HG03280 (cell line): ENCODE measurements around the gene HRH4.

Experiments used
- ATAC-seq: cut with Tn5 transposase; IDR thresholded peaks from one replicate; pipeline ENCODE4 v1.9.1; 2021; ENCODE audit warnings: mild to moderate bottlenecking, moderate library complexity; ENCODE audit not compliant: unreplicated experiment

The HRH4 gene

DNA sequence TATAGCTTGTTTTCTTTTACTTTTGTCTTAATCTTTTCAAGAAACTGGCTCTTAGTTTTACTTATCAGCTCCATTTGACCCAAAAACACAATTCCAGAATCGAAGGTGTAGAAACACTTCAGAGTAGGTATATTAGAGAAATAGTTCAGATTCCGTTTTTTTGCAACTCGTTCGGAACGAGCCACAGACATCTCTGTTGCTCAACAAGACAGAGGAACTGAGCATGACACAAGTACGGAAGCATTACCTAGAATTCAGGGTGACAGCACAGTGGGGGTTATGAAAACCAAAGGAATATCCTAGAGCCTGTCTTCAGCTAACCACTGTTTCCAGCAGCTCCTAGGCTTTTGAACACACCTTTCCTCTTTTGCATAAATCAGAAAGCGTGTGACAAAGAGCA, 5.0 kb downstream of the HRH4 start:
- ATAC-seq = no peak

DNA sequence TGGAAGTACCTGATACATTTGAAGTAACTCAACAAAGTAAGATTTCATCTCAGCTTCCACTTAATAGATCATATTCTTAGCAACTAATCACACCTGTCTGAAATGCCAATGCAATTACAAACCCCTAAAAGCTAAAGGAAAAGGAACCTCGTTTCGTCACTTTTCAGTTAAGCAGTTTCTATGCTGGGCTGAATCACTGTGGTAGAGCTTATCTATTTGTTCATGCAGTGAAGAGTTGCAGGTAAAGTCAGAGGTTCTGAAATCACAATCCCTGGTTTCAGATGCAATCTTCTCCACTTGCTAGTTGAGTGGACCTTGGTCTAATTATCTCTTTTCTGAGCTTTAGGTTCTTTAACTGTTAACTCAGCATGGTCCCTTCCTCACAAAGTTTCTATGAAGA, 6.3 kb downstream of the HRH4 start:
- no peak for ATAC-seq

DNA sequence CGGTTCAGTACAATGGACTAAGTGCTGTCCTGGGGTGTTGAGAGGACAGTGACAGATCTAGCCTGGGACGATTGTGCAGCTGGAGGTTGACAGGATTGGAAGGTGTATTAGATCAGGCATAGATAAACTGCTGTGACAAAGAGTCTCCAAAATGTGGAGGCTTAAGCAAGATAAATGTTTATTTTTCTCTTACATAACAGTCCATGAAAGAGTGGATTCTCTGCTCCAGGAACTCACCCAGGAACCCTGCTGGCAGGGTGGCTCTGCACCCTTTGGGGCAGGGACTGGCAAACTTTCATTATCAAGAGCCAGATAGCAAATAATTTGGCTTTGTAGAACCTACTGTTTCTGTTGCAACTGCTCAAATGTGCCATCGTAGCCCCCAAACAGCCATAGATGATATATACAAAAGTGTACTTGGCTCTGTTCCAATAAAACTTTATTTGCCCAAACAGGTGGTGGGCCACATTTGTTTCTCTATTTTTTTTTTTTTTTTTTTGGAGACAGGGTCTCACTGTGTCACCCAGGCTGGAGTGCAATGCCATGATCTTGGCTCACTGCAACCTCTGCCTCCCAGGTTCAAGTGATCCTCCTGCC, 9.7 kb downstream of the HRH4 start:
- no peak for ATAC-seq

DNA sequence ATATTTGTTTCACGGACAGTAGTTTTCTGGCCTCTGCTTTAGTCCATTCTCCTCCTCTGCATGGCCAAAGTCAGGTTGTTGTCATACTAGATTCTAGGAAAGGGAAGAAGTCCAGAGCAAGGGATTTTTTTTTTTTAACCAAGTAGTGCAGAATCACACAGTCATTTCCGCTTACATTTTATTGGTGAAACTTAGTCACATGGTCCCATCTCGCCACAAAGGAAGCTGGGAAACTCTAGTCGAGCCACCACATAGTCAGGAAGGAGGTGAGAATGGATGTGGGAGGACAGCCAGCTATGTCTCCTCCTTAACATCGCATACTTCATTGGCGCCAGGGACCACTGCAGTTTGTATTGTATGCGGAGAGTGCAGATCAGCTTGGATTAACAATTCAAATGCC, 10.4 kb downstream of the HRH4 start:
- ATAC-seq = no peak

DNA sequence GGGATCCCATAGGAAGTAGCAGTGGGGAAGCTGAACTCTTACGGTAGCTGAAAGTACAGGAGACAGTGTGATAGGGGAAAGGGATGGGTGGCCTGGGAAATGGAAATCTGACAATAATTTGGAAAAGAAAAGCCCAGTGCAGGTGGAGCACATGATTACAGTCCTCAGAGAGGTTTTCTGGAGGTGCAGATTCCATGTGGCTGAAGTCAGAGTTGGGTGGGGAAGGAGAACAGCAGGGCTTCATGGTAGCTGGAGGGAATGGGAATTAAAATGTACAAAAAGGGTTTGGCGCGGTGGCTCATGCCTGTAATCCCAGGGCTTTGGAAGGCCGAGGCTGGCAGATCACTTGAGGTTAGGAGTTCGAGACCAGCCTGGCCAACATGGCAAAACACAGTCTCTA, 12.2 kb downstream of the HRH4 start:
- no peak for ATAC-seq

DNA sequence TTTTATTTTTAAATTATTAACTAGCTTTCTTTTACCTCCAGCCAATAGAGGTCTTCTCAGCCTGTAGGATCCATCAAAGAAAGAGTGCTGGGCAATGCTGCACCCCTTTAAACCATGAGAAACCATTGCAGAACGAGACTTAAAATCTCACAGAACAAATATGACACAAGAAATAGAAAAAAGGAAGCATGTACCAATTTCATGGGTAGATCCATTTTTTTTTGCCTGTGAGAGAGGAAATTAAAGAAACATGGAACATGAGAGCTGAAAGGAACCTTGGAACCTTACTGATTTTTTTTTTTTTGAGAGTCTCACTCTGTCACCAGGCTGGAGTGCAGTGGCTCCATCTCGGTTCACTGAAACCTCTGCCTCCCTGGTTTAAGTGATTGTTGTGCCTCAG, 14.0 kb downstream of the HRH4 start:
- no peak for ATAC-seq

DNA sequence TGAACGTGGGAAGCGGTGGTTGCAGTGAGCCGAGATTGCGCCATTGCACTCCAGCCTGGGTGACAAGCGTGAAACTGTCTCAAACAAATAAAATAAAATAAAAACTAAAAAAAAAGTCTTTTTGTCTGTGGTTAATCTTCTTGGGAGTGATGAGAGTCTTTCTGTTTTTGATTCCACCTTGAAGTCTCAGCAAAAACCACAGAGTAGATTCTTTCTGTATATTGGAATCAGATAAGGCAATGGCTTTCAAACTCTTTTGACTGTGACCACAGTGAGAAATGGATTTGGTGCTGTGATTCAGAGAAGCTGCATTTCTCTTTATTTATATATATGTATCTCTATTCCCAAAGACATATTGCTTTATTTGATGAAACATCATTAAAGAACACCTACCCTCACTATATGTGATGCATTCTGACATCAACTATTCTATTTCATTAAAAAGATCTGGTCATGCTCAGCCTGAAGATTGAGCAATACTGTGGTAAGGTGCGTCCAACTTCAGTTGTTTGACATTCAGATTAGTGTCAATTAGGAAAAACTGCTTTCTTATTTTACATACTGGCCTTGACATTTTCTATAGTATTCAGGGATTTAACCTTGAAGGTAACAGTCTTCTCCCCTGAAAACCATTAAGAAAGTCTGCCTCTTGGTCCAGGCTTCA, 15.6 kb downstream of the HRH4 start:
- no peak for ATAC-seq

DNA sequence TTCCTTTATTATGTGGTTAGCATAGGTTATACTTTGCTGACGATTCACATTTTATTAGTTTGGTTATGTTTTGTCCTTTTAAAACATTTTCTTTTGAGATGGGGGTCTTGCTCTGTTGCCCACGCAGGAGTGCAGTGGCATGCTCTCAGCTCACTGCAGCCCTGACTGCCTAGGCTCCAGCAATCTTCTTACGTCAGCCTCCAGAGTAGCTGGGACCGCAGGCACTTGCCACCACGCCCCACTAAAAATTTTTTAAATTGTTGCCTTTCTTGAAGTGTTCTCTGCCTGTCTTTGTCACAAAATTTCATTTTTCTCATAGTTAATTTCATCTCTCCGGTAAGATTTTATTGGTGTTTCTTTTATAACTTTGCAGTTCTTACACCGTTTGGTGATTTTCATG, 18.9 kb downstream of the HRH4 start:
- no peak for ATAC-seq

DNA sequence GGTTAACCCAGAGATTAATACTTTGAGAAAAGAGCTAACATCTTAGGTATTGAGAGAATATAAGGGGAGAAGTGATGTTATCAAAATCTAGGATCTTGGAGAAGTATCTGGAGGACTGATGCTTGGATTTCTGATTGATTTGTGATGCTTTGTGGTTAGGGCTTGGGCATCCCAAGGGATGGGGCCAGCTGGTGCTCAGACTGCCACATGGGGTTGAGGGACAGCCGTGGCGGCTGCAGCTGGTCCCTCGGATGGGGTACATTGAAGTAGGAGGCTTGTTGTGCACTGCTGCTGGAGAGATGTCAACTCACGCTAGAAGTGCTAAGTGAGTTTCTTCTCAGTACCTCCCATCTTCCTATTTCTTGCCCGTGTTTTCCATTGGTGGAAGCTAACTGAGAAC, 22.4 kb downstream of the HRH4 start:
- no peak for ATAC-seq

DNA sequence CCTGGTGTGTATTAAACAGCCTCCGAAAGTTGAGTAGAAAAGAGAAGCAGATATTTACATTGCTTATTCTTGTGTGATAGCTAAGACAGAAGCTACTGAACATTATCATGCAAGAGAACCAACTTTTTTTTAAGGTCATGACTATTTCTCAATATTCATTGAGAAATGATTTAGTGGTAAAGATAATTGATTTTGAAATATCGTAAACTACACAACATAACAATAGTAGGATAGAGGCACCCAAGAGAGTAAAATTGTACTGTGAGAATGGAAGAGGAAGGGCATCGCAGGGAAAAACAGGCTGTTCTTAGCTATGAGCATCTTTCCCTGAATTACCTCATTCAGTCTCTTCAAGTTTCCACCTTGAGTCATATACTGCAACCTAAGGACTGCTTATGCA, 25.2 kb downstream of the HRH4 start:
- no peak for ATAC-seq

DNA sequence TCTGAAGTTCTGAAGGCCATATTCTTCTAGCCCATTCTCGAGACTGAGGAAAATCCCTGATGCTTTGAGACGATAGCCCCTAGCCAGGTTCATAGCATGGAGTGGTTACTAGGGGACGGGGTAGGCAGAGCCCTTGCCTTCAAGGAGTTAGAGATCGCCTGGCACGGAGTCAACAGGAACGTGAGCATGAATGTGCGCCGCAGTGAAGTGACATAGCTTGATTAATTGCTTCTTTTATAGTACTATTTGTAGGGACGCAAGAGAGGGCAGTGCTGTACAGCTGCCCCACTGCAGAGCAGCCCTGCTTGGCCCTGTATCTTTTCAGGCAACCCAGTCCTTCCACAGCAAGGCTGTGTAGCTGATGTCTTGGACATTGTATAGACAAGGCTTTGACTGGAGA, 26.2 kb downstream of the HRH4 start:
- no peak for ATAC-seq

DNA sequence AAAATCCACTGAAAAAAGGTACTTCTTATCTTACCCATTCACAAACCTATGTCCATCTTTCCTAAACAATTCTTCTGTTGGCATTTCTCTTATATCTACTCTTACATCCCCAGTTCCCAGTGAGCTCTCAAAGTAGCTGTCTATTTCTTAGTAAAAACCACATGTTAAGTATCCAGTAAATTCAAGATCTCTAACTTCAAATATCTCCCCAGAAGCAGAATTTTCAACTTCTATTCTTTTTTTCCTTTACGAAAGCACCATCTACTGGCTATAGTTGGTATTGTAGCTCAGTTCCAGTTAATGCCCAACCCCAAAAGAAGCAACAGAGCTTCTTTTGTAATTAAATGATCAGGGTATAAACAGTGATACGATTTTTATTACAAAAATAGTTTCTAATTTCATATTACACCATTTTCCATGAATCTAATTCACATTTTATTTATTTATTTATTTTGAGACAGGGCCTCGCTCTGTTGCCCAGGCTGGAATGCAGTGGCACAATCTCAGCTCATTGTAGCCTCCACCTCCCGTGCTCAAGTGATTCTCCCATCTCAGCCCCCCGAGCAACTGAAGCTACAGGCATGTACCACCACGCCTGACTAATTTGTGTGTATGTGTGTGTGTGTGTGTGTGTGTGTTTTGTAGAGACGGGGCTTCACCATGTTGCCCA, 28.5 kb downstream of the HRH4 start:
- no peak for ATAC-seq

DNA sequence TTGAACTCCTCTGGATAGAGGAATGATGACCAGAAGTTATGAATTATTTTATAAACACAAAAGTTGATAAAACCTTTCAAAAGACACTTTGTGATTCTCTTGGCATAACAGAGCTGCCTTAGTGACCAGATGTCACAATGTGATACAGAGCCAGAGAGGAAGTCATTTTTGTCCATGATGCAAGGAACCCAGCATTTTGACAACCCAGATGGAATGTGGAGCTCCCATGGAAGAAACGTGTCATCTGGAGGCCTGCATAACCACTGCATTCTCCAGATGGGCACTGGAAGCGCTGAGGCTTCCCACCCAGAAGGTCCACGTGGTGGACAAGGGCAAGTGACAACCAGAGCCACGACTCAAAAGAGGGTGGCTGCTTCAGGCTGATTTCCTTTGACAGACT, 30.1 kb downstream of the HRH4 start:
- no peak for ATAC-seq

DNA sequence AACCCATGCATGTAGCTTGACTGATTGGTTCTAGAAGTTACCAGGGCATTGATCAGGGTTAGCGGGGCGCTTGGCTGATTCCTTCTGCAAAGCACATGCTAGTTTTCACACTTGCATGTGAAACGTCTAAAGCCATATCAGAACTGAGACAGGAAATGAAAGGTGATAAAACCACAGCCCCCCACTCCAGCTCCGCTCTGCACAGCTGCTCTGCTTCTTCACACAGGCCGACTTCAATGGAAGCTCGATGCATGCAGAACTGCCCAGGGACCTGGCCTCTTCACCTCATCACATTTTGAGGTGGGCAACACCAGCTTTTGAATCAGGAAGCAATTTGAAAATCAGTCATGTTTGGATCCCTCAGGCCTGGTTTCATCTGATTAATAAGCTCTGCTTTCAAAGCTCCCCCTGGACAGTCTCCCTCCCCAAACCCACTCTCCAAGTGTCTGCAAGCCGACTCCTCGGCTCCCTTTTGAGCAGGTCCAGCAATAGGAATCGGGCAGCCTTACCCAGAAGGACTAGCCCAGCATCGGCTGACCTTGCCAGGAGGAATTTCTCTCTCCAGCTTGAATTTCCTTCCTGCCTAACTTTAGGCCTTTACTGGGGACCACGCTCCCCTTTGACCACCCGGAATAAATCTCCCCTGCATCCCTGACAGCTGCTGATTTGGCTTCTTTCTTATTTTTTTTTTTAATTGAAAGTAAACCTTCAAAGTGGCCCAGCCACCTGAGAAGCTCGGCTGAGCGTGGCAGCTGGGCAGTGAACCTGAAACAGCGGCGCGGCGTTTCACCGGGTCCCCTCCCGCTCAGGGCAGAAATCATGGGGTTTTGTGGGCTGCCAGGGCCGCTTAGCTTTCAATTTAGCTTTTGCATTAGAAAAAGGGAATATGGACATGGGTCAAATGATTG, 31.7 kb downstream of the HRH4 start:
- ATAC-seq = peak; percentile 45

DNA sequence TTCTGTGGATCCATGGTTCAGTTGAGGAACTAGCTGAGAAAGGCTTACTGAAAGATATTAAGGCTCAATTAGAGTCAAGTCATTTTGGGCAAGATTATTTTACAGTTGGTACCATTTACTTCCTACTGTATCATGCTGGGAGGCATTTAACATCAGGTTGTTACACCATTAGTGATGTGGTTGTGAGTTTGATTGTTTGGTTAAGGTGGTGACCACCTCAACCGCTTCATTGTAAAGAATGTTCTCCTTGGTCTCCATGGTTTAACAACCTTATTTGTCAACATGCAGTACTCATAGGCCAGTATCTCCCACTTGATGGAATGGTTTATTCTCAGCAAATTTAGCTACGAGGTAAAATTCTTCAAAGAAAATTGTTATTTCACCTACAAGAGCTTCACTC, 34.1 kb downstream of the HRH4 start:
- ATAC-seq = no peak

DNA sequence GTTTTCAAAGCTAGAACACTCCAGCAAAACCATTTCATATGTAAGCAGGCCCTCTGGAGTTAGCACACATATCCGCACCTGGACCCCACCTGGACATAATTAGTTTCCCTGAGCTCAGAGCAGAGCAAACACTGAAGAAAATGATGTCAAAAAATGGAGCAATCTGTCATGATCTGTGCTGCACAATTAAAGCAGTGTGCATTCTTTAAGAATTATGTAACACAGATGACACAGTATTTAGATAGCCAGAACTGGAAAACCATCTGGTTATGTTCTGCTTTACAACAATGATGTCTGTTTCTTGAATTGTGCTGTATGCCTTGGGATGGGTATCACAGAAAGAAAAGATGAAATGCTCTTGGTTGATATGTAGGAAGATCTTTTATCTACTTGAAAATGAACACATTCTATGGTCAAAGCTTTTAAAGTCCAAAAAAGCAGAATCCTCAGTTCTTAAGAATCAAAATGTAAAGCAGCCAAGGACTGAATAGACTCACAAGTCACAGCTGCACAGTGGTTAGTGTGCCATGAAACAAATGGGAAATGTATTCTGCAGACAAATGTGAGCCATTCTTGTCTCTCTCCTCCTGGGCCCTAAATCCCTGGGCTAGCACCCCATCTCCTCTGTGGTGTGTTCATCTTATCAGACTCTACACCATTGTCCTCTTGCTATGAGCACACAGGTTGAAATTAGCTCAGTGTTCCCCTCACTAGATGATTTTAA, 36.8 kb downstream of the HRH4 start:
- no peak for ATAC-seq

DNA sequence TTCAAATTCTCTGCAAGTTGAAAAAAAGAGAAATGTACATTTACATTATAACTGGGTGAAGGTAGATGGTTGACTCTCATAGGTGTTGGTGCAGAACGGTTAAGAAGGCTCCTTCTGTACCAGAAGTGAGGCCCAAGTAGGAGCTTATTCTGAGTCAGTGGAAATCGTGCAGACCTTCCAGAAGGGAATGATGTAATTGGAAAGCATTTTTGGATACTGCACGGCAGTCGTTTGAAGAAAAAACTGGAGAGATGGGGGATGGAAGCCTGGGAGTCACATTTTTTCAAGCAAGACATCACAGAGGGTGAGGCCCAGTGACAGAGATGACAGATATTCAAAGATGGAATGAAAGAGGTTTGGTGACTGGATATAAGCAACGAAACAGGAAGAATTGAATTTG, 39.4 kb downstream of the HRH4 start:
- no peak for ATAC-seq

DNA sequence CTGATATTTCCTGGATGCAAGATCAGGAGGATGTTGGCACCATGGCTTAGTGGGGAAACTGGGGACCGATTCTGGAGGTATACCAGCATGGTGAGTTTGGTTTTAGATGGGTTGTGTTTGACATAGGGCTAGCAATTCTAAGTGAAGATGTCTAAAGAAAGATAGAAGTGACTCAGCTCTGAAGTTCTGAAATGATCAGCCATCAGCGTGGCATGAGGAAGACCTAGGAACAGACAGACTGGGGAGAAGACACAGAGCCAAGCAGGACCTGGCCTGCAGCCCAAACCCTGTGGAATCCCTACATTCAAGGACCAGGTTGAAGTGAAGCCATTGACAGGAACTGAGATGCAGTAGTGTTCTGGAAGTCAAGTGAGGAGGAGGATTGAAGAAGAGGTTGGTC, 39.8 kb downstream of the HRH4 start:
- no peak for ATAC-seq

DNA sequence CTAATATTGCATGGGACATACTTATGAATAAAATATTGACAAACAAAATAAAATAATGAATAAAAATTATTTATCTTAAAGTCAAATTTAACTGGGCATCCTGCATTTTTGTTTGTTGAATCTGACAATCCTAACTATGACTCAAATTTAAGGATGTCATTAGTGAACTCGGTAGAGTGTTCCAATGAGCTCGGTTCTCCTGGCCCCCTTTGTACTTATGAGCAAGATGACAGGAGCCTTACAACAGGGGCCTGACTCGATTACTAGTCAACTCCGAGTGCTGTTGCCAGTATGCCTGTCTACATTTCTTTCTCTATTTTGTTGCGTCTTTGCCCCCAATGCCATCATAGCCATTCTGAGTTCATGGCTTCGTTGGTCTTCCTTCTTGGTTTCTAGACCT, 40.3 kb downstream of the HRH4 start:
- no peak for ATAC-seq

DNA sequence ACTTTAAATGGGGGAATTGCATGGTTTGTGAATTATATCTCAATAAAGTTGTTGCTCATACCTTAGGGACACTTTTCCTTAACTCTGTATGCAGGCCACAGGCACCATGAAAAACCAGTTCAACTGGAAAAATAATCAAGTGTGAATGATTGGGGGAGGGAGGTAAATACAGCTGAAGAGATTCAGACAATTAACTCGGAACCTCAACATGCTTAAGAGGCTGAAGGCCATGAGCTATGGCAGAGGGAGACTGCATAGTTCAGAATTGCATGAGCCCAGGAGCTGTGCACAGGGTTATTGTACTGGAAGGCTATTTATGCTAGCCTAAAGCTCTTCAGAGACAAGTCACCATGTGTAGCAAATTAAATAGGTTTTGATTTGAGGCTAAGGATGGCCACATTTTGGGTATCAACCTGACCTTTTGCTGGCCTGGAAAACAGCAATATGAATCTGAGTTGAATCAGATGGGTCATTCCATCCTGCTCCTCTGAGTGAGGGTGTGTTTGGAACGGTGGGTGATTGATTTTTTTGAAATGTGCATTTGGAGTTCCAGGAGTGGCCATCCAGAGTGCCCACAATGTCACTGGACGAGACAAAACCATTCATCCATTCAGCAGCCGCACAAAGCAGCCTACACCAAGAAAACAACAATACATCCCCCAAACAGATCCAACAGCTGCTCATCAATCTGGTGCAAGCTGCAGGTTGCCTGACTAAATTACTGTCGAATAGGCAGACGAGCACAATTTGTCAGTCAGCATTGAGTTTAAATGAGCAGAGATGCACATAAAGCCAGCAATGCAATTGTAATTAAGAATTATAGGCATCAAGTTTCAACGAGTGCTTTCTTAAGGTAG, 42.5 kb downstream of the HRH4 start:
- no peak for ATAC-seq
